Glutamatergic neuron (in vitro differentiated cells): ENCODE data around the gene SUCLG1. TPM values are rescaled to one million over a fixed set of nuclear protein-coding genes. Genes with fewer than 3 reads are reported as not detected.

Experiments used
- DNase-seq: peaks from one replicate; pipeline ENCODE4 v3.0.0; 2022
- H3K27ac Mint-ChIP-seq: one replicate; pipeline ENCODE4 v1.8.0; 2020; ENCODE audit warnings: mild to moderate bottlenecking, mixed read lengths, inconsistent platforms; ENCODE audit not compliant: unreplicated experiment
- H3K27me3 Mint-ChIP-seq: one replicate; pipeline ENCODE4 v1.8.0; 2020; ENCODE audit warnings: mild to moderate bottlenecking, moderate library complexity, mixed read lengths, inconsistent platforms; ENCODE audit not compliant: unreplicated experiment
- H3K36me3 Mint-ChIP-seq: one replicate; pipeline ENCODE4 v1.8.0; 2020; ENCODE audit warnings: mild to moderate bottlenecking, mixed read lengths, inconsistent platforms; ENCODE audit not compliant: unreplicated experiment
- H3K4me1 Mint-ChIP-seq: one replicate; pipeline ENCODE4 v1.8.0; 2020; ENCODE audit warnings: mild to moderate bottlenecking, low read depth, mixed read lengths, inconsistent platforms; ENCODE audit not compliant: unreplicated experiment
- H3K4me3 Mint-ChIP-seq: one replicate; pipeline ENCODE4 v1.8.0; 2020; ENCODE audit warnings: mild to moderate bottlenecking, mixed read lengths, inconsistent platforms; ENCODE audit not compliant: unreplicated experiment
- H3K9me3 Mint-ChIP-seq: one replicate; pipeline ENCODE4 v1.8.0; 2020; ENCODE audit warnings: mild to moderate bottlenecking, moderate library complexity, mixed read lengths, inconsistent platforms; ENCODE audit not compliant: unreplicated experiment
- CTCF ChIP-seq: fragments of 200-600 bp; sonication (generic); IDR thresholded peaks from one replicate; pipeline ENCODE4 v1.5.0; 2021; ENCODE audit not compliant: partially characterized antibody, unreplicated experiment
- total RNA-seq: library from RNA; stranded (reverse); fragmentation: NEBNext Ultra II Directional; extraction: Animal tissue kit (Norgen Biotek cat#: 25700); gene quantifications from one replicate; pipeline ENCODE4 v1.2.1, GENCODE V29; 2021; ENCODE audit not compliant: unreplicated experiment

The SUCLG1 gene
- total RNA-seq, 1 donor from 2014 or later = 68.5 TPM

- H3K27me3 Mint-ChIP-seq = no peaks in the 10 kb centered on the region
- no peaks in the 10 kb centered on the region for H3K4me1 Mint-ChIP-seq
- no peak for DNase-seq
- H3K36me3 Mint-ChIP-seq = no peaks in the 10 kb centered on the region
- peaks cover 3% of the 10 kb centered on the region for H3K9me3 Mint-ChIP-seq
- H3K27ac Mint-ChIP-seq = no peak overlapping the region
- H3K4me3 Mint-ChIP-seq = no peak overlapping the region
- no peak for TF ChIP-seq CTCF
Observed at GRCh38 chr2:84380875-84381274, 78.2 kb downstream of the SUCLG1 start.

GRCh38 chr2:84378960-84379359 lies 80.1 kb downstream of the SUCLG1 start:
- H3K9me3 Mint-ChIP-seq = peaks cover 2% of the 10 kb centered on the region
- no peak overlapping the region for H3K4me3 Mint-ChIP-seq
- no peaks in the 10 kb centered on the region for H3K27me3 Mint-ChIP-seq
- TF ChIP-seq CTCF = no peak
- H3K27ac Mint-ChIP-seq = no peak overlapping the region
- no peak for DNase-seq
- H3K36me3 Mint-ChIP-seq = no peaks in the 10 kb centered on the region
- H3K4me1 Mint-ChIP-seq = no peaks in the 10 kb centered on the region

- H3K36me3 Mint-ChIP-seq = no peaks in the 10 kb centered on the region
- no peaks in the 10 kb centered on the region for H3K27me3 Mint-ChIP-seq
- H3K4me3 Mint-ChIP-seq = no peak overlapping the region
- no peak for DNase-seq
- TF ChIP-seq CTCF = no peak
- H3K4me1 Mint-ChIP-seq = no peaks in the 10 kb centered on the region
- H3K27ac Mint-ChIP-seq = no peak overlapping the region
- no peaks in the 10 kb centered on the region for H3K9me3 Mint-ChIP-seq
Observed at GRCh38 chr2:84375020-84375419, 84.1 kb downstream of the SUCLG1 start.

GRCh38 chr2:84373866-84374265 lies 85.2 kb downstream of the SUCLG1 start:
- DNase-seq = no peak
- no peaks in the 10 kb centered on the region for H3K27me3 Mint-ChIP-seq
- no peaks in the 10 kb centered on the region for H3K9me3 Mint-ChIP-seq
- no peak overlapping the region for H3K27ac Mint-ChIP-seq
- H3K4me3 Mint-ChIP-seq = no peak overlapping the region
- H3K36me3 Mint-ChIP-seq = no peaks in the 10 kb centered on the region
- H3K4me1 Mint-ChIP-seq = no peaks in the 10 kb centered on the region
- TF ChIP-seq CTCF = no peak

Other genes starting within 250 kb of the SUCLG1 start
- 0.86 TPM for gene DNAH6, start 57.2 kb upstream of the SUCLG1 start, total RNA-seq